Measurements from ENCODE around the gene ACYP2.

DNA sequence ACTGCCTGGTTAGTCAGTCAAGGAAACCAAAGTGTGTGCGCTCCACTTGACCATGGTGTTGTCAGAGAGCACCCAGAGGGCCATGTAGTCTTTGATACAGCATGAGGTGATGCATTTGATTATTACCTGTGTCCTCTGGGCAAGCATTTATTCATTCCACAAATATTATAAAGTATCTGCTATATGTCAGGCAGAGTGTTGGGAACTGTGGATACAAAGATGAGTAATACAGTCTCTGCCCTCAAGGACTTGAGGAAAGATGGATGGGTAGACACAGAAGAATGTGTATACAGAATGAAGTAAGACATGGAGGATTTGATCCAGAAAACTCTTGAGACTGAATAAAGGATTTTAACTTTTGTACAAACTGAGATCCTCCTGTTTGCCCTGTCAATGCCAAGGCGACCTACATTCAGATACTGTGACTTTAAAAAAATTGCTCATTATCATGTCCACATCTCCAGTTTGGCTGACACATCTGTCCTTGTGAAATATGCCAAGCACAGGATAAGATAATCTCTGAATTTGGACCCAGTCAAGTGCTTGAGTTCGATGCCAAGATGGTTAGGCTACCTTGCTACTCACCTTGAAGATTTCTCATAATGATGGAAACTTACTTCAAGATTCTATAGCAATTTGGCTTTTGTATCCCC lies 50.8 kb downstream of the ACYP2 start:
- TF ChIP-seq, protein P1, sequence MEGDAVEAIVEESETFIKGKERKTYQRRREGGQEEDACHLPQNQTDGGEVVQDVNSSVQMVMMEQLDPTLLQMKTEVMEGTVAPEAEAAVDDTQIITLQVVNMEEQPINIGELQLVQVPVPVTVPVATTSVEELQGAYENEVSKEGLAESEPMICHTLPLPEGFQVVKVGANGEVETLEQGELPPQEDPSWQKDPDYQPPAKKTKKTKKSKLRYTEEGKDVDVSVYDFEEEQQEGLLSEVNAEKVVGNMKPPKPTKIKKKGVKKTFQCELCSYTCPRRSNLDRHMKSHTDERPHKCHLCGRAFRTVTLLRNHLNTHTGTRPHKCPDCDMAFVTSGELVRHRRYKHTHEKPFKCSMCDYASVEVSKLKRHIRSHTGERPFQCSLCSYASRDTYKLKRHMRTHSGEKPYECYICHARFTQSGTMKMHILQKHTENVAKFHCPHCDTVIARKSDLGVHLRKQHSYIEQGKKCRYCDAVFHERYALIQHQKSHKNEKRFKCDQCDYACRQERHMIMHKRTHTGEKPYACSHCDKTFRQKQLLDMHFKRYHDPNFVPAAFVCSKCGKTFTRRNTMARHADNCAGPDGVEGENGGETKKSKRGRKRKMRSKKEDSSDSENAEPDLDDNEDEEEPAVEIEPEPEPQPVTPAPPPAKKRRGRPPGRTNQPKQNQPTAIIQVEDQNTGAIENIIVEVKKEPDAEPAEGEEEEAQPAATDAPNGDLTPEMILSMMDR (IDR thresholded peaks at IDR 0.05) = no peak
- TF ChIP-seq POLR2A (IDR thresholded peaks at IDR 0.05) = no peak

Data from Peyer's patch (tissue), 4 donors.